ENCODE data around the gene EXOC3L4. TPM values are rescaled to one million over a fixed set of nuclear protein-coding genes. Genes with fewer than 3 reads are reported as not detected.
"Not testable (repeated sequence)": the region's sequence is repeated elsewhere in the genome, so short reads cannot be mapped to it uniquely, and the experiment has no call there.

EXOC3L4 gene
- total RNA-seq: not detected

- Mint-ChIP-seq H3K27ac (no peak within 1 kb of the TSS), H3K9me3 (no peaks in the 10 kb centered on the region)
Measured at GRCh38 chr14:103094406-103095209, at the start of gene EXOC3L4. Gene EXOC3L4 (plus strand): TSS chr14:103094725. CDS start chr14:103100220, 5,495 bp downstream.

GRCh38 chr14:103045371-103045869 lies 49.1 kb upstream of the EXOC3L4 start:
- Mint-ChIP-seq H3K27ac (no peak overlapping the region), H3K9me3 (no peaks in the 10 kb centered on the region), H3K36me3 (peaks cover 0 to 5% of the 10 kb centered on the region in 2 donors)
- ATAC-seq: no peak
- no peak for DNase-seq (ENCODE audit: low spot score in 2 of 2)

More at GRCh38 chr14:103094406-103095209, at the start of gene EXOC3L4:
- H3K36me3 Mint-ChIP-seq: no peaks in the 10 kb centered on the region
- ATAC-seq (no peak), DNase-seq (ENCODE audit: low spot score in 2 of 2) (no peak)

GRCh38 chr14:103047453-103047852 lies 47.1 kb upstream of the EXOC3L4 start:
- not testable (repeated sequence) for ATAC-seq; H3K27ac Mint-ChIP-seq; H3K36me3 Mint-ChIP-seq; DNase-seq (ENCODE audit: low spot score in 2 of 2); H3K9me3 Mint-ChIP-seq

GRCh38 chr14:103050935-103051334 lies 43.6 kb upstream of the EXOC3L4 start:
- ATAC-seq (no peak), DNase-seq (ENCODE audit: low spot score in 2 of 2) (no peak)
- Mint-ChIP-seq H3K9me3 (no peaks in the 10 kb centered on the region), H3K36me3 (no peaks in the 10 kb centered on the region), H3K27ac (no peak overlapping the region)

- Mint-ChIP-seq H3K9me3 (no peaks in the 10 kb centered on the region), H3K27ac (no peak overlapping the region), H3K36me3 (no peaks in the 10 kb centered on the region)
- DNase-seq (ENCODE audit: low spot score in 2 of 2): no peak
- ATAC-seq: no peak
Measured at GRCh38 chr14:103052407-103052806, 42.1 kb upstream of the EXOC3L4 start.

- no peaks in the 10 kb centered on the region for H3K36me3 Mint-ChIP-seq
- no peak for DNase-seq (ENCODE audit: low spot score in 2 of 2)
- no peak overlapping the region for H3K27ac Mint-ChIP-seq
- ATAC-seq: no peak
- H3K9me3 Mint-ChIP-seq: no peaks in the 10 kb centered on the region
Measured at GRCh38 chr14:103055695-103056094, 38.8 kb upstream of the EXOC3L4 start.

- no peak for ATAC-seq
- H3K27ac Mint-ChIP-seq: peak overlapping the region in 1 of 2 donors; percentile 29
- no peaks in the 10 kb centered on the region for H3K9me3 Mint-ChIP-seq
- DNase-seq (ENCODE audit: low spot score in 2 of 2): no peak
- H3K36me3 Mint-ChIP-seq: no peaks in the 10 kb centered on the region
Measured at GRCh38 chr14:103056322-103057027, 38.0 kb upstream of the EXOC3L4 start.

GRCh38 chr14:103057028-103057371 lies 37.5 kb upstream of the EXOC3L4 start:
- DNase-seq (ENCODE audit: low spot score in 2 of 2): no peak
- ATAC-seq: peak; percentile 21 to 22
- H3K36me3 Mint-ChIP-seq: no peaks in the 10 kb centered on the region
- H3K27ac Mint-ChIP-seq: no peak overlapping the region
- H3K9me3 Mint-ChIP-seq: no peaks in the 10 kb centered on the region

- ATAC-seq (peak; percentile 95 to 97), DNase-seq (ENCODE audit: low spot score in 2 of 2) (peak in 1 of 2 donors; percentile 65)
- H3K36me3 Mint-ChIP-seq: no peaks in the 10 kb centered on the region
- H3K9me3 Mint-ChIP-seq: no peaks in the 10 kb centered on the region
- H3K27ac Mint-ChIP-seq: no peak within 1 kb of the TSS
Measured at GRCh38 chr14:103057372-103058163, 37.0 kb upstream of the EXOC3L4 start, which contains the start of gene CDC42BPB. Gene CDC42BPB (minus strand): TSS chr14:103057549. CDS start chr14:103057173, 376 bp downstream.

- DNase-seq (ENCODE audit: low spot score in 2 of 2) (no peak), ATAC-seq (peak in 1 of 2 donors; percentile 4)
- H3K27ac Mint-ChIP-seq: no peak overlapping the region
- H3K9me3 Mint-ChIP-seq: no peaks in the 10 kb centered on the region
- H3K36me3 Mint-ChIP-seq: no peaks in the 10 kb centered on the region
Measured at GRCh38 chr14:103058164-103059055, 36.1 kb upstream of the EXOC3L4 start.

- no peaks in the 10 kb centered on the region for H3K36me3 Mint-ChIP-seq
- no peaks in the 10 kb centered on the region for H3K9me3 Mint-ChIP-seq
- no peak overlapping the region for H3K27ac Mint-ChIP-seq
- ATAC-seq (no peak), DNase-seq (ENCODE audit: low spot score in 2 of 2) (no peak)
Measured at GRCh38 chr14:103059556-103059955, 35.0 kb upstream of the EXOC3L4 start.

GRCh38 chr14:103061482-103061976 lies 33.0 kb upstream of the EXOC3L4 start:
- DNase-seq (ENCODE audit: low spot score in 2 of 2): no peak
- Mint-ChIP-seq H3K9me3 (no peaks in the 10 kb centered on the region), H3K27ac (no peak overlapping the region), H3K36me3 (no peaks in the 10 kb centered on the region)
- ATAC-seq: no peak

- DNase-seq (ENCODE audit: low spot score in 2 of 2) (no peak), ATAC-seq (no peak)
- Mint-ChIP-seq H3K27ac (no peak overlapping the region), H3K36me3 (no peaks in the 10 kb centered on the region), H3K9me3 (no peaks in the 10 kb centered on the region)
Measured at GRCh38 chr14:103064436-103064835, 30.1 kb upstream of the EXOC3L4 start.

GRCh38 chr14:103064978-103065377 lies 29.5 kb upstream of the EXOC3L4 start:
- H3K27ac Mint-ChIP-seq: no peak overlapping the region
- no peak for DNase-seq (ENCODE audit: low spot score in 2 of 2)
- no peaks in the 10 kb centered on the region for H3K9me3 Mint-ChIP-seq
- no peaks in the 10 kb centered on the region for H3K36me3 Mint-ChIP-seq
- ATAC-seq: no peak

GRCh38 chr14:103065861-103066260 lies 28.7 kb upstream of the EXOC3L4 start:
- ATAC-seq (no peak), DNase-seq (ENCODE audit: low spot score in 2 of 2) (no peak)
- H3K36me3 Mint-ChIP-seq: no peaks in the 10 kb centered on the region
- H3K27ac Mint-ChIP-seq: no peak overlapping the region
- H3K9me3 Mint-ChIP-seq: no peaks in the 10 kb centered on the region

GRCh38 chr14:103066399-103066798 lies 28.1 kb upstream of the EXOC3L4 start:
- no peak for DNase-seq (ENCODE audit: low spot score in 2 of 2)
- Mint-ChIP-seq H3K9me3 (no peaks in the 10 kb centered on the region), H3K27ac (no peak overlapping the region), H3K36me3 (no peaks in the 10 kb centered on the region)
- no peak for ATAC-seq
